ENCODE results near the gene AJAP1.

AJAP1 gene

GRCh38 chr1:4743978-4744750, 89.8 kb downstream of the AJAP1 start:
- no peak for DNase-seq

DNA sequence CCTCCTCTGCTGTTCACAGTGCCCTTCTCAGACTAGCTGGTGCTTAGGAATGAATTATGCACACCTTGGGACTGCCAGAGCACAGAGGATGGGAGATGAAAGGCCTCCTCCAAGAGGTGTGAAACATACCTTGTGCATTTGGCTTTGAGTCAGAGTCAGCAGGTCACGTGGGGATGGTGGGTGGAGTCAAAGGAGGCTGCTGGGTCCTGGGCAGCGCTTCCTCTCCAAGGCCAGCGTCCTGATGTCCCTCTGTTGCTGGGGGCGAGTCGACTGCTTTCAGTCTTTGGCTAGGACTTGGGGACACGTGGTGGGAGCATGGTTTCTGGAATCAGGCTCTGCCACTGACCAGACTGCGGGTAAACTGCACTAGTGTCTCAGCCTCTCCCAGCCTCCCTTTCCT, 91.2 kb downstream of the AJAP1 start:
- DNase-seq: no peak

GRCh38 chr1:4749406-4749805, 95.0 kb downstream of the AJAP1 start:
- DNase-seq: no peak

DNA sequence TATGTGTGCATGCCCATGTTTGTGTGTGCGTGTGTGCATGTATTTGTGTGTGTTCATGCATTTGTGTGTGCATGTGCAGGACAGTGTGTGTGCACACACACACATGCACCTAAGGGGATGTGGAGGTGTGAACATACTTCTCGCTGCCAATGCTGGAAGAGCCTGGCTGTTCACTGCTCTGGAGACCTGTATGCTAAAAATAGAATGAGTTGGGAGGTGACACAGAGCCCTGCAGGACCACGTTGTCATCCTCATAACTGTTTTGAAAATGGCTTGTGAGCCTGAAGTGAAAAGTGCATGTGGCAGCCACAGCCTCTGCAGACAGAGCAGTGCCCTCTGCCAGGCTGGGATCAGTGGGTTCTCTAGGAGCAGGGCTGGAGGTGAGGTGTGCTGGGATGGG, 95.8 kb downstream of the AJAP1 start:
- DNase-seq: no peak

- DNase-seq: no peak
Observed at GRCh38 chr1:4752059-4752458, 97.7 kb downstream of the AJAP1 start.

DNA sequence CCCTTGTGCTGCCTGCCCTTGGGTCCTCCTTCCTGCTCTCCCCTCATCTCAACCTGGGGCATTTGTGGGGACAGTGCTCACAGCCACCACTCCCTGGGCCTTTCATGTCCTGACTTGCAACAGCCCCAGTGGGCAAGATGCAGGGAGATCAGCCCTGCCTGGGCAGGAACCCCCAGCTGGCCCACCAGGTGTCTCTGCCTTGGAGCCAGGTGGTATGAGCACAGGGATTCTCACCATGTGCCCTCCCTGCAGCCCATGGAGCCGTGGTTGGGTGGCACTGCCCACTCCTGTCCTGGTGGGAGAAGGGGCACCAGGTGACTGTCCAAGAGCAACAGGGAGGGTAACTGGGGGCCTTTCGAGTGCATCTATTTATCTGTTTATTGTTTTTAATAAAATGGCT, 100.4 kb downstream of the AJAP1 start:
- DNase-seq: no peak

DNA sequence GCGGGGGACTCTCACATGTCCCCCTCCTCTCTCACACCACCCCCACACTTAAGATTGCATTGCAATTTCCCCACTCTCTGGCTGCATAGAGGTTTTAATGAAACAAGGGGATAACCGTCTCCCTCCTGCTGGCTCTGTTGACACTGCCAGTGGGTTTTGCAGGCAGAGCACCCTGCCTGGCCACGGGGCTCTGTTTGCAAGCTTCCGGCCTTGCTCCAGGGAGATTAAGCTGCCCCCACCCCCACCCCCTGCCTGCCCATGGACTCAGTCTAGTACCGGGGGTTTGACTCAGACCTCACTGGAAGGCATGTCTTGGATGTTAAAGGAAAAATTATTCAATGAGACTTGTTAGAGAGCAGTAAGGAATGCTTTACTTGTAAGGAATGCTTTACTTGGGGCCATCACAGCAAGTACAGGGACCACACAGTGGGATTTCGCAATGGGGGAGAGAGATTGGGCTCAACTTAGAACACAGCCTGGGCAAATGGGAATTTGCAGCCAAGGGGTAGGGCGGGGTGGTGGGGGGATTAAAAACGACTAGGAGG, 101.0 kb downstream of the AJAP1 start:
- DNase-seq: no peak

DNA sequence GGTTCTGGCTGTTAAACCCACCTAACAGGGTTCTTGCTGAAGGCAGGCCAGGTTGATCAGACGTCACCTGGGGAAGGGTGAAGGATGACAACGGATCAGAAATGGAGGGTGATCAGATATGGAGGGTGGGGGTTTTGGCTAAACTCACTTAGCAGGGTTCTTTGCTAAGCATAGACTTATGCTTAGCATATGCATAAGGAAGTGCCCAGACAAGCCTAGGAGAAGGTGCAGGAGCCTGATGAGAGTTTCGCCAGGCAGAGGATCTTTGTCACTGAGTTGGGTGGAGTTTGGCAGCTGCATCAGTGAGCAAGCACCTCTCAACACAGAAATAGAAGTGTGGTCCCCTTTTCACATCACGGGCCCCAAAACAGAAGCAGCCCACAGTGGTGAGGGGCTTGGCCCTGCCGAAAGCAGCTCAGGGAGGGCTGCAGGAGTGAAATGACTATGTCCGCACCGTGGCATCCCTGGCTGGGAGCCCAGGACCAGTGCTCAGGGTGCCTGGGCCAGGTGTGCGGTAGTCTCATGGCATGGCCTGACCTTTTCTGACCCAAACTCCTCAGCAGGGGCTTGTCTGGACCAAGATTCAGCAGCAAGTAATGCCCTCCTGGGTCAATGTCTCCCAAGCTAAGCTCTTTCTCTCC, 101.6 kb downstream of the AJAP1 start:
- DNase-seq: no peak

DNA sequence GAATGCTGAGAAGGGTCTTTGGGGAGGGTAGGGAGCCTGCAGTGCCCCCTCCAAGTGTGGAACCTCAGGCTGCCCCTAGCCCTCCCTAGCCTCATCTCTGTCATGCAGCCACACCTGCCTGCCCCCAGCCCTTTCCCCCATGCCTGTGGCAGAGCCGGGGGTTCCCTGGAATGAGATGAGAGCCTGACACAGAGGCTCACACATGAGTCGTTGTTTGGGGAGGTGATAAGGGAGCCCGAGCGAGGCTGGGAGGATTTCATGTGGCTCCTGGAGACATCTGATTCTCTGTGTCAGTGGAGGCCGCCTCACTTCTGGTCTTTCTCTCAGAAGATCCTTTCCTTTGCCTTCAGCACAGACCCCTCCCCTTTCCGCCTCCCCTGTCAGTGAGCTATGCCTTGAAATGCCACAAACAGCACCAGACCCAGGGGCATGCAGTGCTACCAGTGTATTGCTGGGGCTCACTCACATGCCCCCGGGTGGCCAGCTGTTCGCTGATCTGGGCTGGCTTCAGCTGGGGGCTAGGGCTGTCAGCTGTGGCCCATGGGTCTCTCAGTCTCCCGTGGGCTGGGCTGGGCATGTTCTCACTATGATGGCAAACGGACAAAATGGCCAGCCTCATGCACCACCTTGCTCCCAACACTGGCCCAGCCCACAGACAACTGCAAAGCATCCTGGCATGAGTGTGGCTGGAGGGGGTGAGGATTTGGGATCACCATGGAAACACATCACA, 102.6 kb downstream of the AJAP1 start:
- no peak for DNase-seq

GRCh38 chr1:4759671-4760070, 105.3 kb downstream of the AJAP1 start:
- DNase-seq: no peak

DNA sequence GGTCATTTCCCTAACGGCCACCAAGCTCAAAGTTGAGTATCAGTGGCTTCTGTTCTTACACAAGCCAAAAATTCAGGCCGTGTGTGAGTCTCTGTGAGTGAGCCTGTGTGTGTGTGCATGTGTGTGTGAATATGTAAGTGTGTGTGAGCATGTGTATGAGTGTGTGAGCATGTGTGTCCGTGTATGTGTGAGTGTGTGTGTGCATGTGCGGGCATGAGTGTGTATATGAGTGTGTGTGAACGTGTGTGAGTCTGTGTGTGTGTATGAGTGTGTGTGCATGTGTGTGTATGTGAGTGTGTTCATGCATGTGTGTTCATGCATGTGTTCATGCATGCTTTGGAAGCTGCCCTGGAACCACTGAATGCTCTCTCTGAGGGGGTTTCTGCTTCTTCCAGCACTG, 105.7 kb downstream of the AJAP1 start:
- no peak for DNase-seq

GRCh38 chr1:4761324-4761723, 106.9 kb downstream of the AJAP1 start:
- no peak for DNase-seq

- no peak for DNase-seq
Observed at GRCh38 chr1:4762146-4762545, 107.7 kb downstream of the AJAP1 start.

DNA sequence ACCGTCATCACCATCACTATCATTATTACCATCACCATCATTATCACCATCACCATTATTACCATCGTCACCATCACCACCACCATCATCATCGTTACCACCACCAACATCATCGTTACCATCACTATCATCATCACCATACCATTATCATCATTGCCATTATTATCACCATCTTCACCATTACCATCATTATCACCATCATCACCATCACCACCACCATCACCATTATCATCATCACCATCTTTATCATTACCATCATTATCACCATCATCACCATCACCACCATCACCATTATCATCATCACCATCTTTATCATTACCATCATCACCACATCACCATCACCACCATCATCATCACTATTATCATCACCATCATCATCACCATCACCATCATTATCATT, 112.9 kb downstream of the AJAP1 start:
- DNase-seq: no peak

GRCh38 chr1:4768553-4768952, 114.1 kb downstream of the AJAP1 start:
- no peak for DNase-seq

- DNase-seq: no peak
Observed at GRCh38 chr1:4769516-4770280, 115.3 kb downstream of the AJAP1 start.

DNA sequence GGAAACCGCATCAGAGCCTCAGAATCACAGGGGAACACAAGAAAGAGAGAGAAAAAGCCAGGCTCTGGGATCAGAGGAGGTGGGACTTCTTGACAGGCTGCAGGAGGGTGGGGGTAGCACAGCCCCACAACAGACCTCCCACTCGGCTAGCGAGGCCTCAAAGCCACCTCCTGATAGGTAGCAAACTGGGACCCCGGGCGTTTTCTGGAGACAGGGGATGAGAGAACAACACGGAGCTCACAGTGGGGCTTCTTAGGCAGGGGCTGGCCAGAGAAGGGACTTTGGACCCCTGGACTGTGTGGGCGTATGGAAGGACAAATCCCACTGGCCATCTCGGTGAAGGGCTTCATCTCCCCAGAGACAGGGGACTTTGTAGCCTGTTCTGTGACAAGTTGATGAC, 116.3 kb downstream of the AJAP1 start:
- no peak for DNase-seq

DNA sequence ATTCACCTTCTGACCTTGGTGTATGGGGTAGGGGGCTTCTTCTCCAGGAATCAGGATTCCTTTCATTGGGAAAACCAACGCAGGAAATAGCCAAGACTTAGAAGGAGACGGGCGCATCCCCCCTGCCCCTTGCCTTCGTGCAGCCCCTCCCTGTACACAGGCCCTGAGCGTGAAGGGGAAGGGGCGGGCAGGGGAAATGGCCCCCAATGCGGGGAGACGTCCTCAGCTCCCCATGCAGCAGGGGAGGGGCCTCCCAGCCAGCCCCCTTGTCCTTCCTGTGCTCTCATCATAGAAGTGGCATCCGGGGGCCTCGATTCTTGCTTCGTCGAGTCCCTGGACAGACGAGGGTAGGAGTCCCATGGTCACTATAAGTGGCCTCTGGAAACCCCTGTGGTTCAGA, 116.9 kb downstream of the AJAP1 start:
- no peak for DNase-seq

DNA sequence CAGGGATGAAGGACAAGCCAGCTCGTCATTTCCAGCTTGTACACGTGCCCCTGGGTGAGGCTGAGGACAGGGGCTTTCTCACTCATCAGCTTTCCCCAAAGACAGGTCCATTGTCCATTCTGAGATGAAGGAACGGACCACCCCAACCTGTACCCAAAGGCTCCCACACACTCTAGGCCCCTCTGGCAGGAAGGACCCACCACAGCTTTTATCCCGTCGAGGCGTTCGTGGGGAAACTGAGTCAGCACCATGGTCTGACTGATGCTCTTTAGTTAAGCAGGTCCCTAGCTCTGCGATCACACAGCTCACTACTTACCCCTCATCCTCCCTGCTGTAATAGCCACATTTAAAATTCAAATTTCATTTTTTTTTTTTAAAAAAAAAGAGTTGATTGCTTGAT, 117.3 kb downstream of the AJAP1 start:
- DNase-seq: no peak

DNA sequence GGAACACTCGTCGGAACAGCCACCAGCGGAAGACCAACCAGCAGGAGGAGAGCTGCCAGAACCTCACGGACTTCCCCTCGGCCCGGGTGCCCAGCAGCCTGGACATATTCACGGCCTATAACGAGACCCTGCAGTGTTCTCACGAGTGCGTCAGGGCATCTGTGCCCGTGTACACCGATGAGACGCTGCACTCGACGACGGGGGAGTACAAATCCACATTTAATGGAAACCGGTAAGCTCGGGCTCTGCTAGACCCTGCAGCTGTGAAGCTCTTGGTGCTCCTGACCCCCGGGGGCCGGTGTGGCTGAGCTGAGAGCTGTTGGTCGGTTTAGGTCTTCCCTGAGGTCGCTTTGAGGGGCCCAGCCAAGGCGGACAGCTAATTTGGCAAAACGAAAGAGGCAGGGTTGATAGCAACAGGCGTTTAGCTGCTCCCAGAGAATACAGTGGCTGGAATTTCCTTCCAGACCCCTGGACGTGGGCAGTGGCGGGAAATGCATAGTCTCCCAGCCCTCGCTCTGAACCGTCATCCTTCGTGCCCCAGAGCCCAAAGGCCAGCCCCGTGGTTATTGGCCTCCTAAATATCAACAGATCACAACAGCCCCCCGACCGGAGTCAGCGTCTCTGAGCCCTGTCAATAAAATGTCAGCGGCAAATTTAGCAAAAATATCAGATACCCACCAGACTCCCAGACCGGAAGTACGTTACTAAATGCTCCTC, 118.0 kb downstream of the AJAP1 start:
- no peak for DNase-seq

GRCh38 chr1:4773226-4773625, 118.8 kb downstream of the AJAP1 start:
- DNase-seq: no peak

DNA sequence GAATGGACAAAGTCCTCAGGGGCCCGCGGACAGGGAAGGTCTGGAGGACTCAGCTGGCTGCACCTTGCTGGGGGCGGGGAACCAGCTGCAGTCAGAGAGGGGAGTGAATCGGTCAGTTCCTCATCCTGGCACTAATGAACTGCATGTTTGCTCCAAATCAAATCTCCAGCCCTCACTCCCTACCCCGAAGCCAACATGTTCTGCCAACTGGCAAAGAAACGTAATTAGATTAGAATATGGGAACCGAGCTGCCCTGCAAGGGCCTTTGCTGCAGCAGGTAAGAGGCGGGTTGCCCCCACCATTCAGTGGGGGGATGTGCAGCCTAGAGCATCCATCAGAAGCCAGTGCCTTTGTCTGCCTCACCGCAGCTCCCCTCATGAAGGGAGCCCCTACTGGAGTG, 121.1 kb downstream of the AJAP1 start:
- DNase-seq: no peak
